Cerebellar cortex (tissue), 1 donor: Measurements from ENCODE around the gene PELI2.

ENCODE experiments used
- DNase-seq: peaks from one replicate; pipeline ENCODE4 v3.0.0-alpha.2; 2015; ENCODE audit warnings: low spot score

The PELI2 gene

DNA sequence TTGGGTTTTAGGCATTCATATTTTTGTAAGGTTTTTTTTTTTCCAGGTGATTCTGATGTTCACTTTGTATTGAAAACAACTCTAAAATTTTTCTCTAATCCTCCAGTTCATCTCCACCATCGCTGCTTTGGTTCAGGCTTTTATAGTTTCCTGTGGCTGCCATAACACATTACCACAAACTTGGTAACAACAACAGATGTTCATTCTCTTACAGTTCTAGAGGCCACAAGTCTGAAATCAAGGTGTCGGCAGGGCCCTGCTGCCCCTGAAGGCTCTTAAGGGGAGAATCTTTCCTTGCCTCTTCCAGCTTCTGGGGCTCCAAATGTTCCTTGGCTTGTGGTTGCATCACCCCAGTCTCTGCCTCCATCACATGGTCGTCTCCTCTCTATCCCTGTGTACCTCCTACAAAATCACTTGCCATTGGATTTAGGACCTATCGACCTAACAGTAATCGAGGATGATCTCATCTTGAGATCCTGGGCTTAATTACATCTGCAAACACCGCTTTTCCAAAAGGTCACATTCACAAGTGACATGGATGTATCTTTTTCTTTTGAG, 55.2 kb downstream of the PELI2 start:
- no peak for DNase-seq

DNA sequence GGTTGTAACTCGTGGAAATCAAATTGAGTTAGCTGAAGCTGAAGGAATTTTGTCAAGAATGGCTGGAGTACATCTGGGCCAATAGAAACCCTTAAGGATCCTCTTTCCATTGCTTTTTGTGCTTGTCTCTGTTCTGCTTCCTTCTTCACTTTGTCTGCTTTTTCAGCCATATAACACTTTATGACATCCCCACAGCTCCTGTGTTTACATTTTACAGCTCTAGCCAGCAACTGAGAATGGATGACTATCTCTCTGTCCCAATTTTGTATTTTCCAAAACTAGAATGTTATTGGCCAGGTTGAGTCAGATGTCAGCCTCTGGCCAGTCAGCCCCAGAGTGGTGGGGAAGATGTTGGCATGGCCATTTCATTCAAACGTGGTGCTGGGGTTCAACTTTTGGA, 57.6 kb downstream of the PELI2 start:
- no peak for DNase-seq

DNA sequence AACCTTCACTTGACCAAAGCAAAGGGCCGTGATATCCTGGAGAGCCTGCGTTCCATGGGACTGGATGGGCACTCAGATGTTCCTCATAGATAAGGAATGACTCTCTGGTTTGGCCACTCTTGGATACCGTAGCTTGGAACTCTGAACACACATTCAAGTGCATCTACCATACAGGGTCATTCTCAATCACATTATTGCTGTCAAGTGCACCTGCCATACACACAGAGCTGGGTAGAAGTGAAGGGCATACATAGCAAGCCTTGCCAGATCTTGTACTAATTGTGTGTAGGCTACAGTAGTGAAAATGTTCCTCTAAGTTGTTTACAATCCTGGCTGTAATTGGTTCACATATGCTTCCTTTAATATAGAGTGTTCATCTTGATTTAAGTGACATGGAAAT, 58.3 kb downstream of the PELI2 start:
- DNase-seq = no peak

DNA sequence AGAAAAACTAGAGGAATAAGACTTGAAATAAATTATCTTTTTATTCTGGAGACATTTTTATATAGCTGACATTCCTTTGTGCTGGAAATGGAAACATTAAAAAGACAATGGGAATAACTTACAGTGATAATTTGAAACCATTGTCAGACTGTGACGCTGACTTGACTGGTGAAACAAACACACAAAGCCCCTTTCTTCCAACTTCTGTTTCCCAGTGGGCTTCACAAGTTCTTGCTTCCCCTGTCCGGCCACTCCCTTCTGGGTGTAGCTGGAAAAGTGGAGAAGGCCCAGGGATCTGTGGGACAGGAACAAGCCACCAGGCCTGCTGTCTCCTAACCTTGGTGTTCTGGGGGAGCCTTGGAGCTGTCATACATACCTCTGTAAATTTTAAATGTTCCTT, 58.8 kb downstream of the PELI2 start:
- no peak for DNase-seq

DNA sequence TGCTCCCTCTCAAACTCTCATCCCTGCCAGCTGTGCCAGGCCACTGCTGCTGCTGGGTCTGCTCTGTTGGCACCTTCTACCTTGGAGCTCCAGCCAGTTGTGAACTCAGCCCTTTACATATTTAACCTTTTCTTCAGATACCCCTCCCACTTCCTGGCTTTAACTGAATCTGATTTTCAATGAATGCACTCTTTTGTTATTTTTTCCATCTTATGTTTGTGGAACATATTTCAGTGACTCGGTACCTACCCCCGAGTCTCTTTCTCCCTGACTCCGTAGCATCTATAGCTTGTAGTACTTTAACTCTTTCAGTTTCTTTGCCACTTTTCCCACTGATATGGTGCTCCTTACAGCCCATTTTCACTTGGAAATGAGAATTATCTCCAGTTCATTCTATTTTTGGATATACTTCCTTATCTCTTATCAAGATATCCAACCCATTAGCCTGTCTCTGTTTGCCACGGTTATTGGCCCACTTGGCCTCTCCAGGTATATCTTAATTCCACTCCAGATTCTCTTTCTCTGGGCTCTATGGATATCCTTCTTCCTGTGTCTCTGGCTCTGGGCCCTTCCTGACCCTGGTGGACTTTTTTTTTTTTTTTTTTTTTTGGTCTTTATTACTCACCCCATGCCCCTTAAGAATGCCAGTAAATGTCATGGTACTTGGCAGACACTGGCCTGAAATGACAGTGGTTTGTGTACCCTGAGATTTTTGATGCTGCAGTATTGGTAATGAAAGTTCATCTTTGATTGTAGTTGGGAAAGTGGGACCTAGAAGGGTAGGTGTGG, 62.7 kb downstream of the PELI2 start:
- DNase-seq = no peak

DNA sequence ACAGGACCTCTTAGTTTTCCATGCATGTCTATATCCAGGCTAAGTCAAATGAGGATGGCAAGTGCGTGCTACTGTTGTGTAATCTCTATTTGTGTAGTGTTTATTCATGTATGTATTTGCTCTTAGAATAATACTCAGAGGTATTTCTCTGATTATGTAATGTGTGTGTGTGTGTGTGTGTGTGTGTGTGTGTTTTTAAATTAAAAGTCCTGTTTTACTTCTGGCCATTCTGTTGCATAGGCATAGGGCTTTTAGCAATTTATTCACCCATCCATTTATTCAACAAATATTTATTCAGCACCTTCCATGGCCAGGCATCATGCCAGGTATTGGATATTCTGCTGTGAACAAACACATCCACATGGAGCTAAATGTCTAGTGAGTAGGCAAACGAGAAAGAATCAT, 63.5 kb downstream of the PELI2 start:
- DNase-seq = peak; percentile 43

DNA sequence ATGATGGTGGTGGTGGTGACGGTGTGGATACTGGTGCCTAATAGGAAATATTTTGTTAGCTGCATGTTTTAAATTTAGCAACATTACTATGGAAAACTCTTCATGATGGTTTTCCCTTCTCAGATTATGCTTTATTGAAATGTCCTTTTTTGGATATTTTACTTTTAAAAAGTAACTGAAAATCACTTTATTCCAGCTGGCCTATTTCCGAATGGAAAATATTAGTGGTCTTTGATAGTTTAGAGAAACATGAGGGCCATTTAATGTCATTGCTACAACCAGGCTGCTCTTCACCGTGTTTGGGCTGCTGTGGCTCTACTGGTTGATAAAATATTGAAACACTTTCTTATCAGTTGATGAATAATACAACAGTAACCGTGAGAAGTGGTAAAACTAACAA, 64.2 kb downstream of the PELI2 start:
- DNase-seq = no peak

DNA sequence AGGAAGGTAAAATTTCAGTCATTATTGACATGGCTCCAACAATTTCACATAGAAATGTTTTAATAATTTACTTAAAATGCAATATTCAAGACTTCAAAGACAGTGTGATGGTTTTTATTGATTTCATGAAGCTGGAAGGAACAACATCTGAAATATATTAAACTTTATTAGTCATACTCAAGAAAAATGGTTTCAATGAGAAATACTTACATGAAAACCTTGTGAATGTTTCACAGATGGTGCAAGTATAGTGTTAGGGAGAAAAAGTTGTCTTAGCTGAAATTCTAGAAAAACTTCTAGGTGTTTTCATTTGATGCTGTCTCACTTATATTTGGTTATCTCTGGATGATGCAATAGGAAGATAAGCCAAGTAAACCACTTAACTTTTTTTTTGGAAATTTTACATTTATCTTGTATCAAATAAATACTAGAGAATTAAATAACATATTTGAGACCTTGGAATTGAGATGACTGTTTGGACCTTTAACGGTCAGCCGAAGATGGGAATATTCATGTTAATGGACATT, 65.5 kb downstream of the PELI2 start:
- DNase-seq = no peak

DNA sequence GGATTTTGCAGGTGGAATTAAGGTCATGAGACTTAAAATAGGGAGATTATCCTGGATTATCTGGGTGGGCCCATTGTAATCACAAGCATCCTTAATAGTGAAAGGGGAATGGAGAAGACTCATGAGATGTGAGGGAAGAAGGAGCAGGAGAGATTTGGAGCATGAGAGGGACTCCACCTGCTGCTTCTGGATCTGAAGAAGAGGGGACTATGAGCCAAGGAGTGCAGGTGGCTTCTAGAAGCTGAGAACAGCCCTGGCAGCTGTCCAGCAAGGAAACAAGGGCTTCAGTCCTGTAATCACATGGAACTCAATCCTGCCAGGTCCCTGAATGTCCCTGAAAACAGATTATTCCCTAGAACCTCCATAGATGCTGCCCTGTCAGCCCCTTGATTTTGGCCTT, 67.8 kb downstream of the PELI2 start:
- peak; percentile 43 for DNase-seq

DNA sequence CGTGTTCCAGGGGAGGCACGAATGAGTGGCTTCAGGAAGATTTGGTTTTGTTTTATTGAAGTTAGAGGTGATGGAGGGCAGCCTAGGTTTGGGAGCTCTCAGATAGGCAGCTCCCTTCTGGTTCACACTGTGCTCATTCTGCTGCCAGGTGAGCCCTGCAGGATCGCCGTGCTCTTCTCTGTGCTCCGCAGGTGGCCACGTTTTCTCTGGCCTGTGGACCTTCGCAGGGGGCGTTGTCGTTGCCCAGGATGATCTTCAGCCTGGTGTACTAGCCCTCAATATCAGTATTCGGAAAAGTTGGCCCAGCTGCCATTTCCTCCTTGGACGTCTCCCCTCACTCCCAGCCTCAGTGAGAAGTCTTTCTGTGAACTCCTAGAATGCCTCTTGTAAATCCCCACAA, 69.5 kb downstream of the PELI2 start:
- no peak for DNase-seq

DNA sequence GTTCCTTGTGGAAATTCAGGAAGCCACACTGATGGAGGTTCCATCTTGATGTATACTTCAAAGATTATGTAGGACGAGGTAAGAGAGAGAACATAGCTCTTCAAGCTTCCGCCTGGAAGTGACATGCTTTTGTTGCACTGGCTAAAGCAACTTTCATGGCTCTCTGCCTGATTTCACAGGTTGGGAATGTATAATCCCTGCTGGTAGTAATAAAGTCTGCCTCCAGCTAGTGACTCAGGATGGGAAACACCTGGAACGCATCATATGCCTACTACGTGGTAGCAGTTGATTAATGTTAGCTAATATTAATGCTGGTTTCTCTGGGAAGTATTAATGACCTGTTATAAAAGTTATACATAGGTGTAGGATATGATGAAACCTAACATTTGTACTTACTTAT, 71.1 kb downstream of the PELI2 start:
- no peak for DNase-seq

DNA sequence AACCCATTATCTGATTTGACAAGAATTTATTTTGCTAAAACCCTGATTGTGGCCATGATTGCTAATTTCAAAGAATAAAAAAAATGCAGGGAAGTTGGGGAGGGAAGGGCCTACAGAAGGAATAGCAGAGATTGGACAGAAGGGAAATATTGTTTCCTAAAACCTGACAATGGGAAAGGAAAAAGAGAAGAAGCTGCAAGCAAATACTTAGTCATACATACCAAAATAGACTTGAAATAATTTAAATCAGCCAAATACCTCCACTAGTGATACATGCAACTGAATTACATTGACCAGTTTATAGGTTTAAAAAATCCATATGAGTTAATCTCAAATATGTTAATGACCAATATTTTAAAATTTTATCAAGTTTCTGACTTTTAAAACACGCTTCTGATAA, 75.1 kb downstream of the PELI2 start:
- DNase-seq = no peak

DNA sequence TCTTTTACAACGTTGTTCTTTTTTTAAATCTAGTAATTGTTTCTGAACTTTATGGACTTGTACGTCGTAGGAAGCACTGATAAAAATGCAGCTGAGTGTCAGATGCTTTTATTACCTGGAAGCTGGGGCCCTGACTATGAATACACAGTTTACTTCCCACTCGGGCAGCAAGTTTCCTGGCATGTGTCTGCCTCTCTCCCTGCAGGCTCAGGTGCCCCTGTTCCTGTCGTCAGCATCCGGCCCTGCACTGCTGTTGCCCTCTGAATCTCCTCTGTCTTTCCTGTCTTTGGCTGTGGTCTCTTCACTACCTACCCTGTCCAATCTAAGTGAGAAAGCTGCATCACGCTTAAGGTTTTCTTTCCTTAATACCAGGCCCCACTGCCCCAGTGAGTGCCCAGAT, 75.8 kb downstream of the PELI2 start:
- no peak for DNase-seq

DNA sequence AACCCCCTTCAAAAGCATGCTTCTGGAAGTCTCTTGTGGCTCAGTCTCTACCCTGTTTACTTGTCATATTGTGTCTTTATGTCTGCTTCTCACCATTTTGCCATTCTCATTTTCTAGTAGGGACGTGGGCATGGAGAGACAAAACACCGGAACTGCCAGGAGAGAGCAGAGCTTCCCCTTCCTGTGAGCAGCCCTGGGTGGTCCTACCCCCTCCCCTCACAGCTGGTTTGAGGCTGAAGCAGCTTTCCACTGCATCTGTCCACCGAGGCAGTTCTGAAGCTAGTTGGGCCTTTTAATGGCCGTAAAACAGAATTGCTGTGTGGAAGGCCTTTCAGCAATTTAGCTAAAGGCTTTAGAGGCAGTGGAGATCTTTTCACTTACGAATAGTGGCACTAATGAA, 77.0 kb downstream of the PELI2 start:
- DNase-seq = no peak

DNA sequence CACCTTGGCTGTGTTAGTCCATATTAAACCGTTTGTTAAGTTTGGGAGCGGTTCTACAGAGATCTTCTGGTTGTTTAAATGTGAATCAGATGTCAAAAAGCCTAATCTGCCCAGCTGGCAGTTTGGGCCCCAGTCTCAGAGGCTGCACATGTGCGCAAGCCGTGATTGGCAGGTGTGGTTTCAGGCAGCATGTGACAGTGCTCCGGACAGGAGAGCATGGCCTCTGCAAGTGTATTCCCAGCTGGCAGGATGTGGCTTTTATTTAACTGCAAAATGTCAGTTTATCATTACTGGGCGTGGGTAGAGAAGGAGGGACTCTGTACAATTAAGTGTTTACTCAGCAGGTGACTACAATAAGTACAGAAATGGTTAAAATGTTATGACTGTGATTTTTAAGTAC, 77.5 kb downstream of the PELI2 start:
- no peak for DNase-seq

DNA sequence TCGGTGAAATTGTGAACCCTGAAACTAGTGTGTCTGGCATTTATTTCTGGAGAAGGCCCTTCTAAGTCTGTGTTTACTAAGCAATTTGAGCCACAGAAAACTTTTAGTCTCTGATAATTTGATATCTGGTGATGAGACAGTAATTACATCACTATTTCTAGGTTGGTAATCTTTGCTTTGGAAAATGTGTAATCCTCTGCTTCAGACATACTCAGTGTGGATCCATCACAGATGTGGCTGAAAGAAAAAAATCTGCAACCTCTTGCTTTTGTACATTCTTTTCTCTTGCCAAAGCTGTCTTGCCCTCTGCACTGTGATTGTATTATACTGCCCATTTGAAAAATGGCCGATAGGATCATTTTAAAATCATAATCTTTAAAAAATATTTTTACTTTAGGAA, 78.1 kb downstream of the PELI2 start:
- DNase-seq = no peak

DNA sequence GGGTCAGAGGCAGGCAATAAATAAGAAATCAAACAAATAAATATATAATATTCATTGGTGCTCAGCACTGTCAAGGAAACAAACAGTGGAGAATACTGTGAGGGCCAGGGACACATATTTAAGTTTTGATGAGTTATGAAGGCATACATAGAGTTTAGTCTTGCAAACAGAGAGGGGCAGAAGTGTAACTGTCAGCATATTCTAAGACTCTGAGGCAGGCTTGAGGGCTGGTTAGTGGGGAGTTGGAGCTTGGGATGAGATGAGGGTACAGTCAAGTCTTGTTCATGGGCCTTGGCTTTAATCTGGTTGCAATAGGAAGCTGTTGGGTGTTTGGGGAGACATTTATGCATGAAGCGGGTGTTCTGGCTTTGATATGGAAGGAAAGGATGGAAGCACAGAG, 78.9 kb downstream of the PELI2 start:
- DNase-seq = no peak

DNA sequence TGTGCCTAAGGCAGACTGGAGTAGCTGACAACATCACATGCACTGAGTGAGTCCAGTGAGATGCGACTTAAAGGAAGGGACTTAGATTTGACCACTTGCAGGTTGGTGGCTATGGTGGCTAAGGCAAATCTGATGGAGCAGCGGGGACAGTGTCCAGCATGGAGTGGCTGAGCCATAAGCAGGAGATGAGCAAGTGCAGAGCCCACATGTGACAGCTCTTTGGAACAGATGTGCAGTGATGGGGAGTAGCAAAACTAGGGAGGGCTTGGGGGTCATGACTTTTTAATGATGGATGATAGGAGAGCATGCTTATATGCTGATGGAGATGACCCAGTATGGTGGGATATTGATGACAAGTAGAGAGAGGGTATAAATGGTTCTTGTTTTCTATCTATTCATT, 80.2 kb downstream of the PELI2 start:
- DNase-seq = no peak

DNA sequence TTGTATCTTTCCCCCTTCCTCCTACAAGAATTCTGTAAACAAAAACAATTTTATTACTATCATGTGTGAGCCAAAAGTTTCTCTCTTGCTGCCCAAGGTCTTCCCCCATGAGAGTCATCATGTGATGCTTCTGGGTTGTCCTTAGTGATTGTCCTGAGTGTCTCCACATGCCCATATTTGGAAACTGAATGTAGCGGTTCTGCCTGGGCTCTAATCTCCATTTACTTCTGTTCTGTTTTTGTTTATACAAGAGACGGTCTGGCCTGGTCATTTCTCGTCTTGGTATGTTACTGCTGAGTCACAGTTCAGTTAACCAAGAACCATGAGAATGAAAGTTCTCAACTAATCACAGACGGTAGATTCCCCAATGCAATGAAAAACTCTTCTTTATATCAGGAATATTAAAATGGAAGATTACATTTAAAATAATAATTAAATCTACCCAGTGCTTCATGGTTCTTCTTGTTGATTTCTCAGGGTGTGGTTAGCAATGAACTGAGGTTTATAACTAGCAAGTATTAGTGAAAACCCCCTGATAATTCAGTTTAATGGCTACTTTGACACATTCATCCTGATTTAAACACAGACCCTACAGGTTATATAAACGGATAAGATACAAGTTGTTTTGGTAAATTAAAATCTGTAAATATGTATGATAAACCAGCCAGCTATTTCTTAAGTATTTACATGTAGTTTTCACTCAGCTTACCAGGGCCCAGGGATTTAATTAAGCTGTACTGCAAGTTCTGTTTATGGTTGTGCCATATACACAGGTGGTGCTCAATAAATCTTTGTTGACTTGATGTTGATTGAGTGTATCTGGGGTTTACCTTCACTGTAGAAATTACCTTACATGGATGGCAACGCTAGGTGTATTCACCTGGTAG, 81.1 kb downstream of the PELI2 start:
- DNase-seq = no peak

DNA sequence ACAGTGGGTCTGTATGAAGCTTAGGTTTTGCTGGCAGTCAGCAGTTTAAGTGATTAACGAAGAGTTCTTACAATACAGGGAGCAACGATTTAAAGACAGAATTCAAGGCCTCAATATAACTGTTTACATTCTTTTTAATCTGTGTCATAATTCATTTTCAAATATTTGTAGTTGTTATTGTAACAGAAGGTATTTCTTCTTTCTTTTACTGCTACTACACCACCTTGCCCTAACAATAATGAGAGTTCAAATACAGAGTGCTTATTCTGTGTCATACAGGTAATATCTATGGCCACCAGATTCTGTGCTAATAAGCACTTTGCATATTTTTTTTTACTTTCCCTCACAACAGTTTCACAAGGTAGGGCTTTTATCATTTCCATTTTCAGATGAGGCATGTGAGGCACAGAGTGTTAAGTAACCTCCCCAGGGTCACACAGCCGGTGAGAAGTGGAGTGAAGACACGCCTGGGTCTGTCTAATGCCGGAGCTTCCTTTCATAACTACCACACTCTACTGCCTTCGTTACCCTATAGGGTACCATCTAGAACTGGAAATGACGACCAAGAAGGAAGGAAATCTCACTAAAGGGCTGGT, 81.9 kb downstream of the PELI2 start:
- no peak for DNase-seq

DNA sequence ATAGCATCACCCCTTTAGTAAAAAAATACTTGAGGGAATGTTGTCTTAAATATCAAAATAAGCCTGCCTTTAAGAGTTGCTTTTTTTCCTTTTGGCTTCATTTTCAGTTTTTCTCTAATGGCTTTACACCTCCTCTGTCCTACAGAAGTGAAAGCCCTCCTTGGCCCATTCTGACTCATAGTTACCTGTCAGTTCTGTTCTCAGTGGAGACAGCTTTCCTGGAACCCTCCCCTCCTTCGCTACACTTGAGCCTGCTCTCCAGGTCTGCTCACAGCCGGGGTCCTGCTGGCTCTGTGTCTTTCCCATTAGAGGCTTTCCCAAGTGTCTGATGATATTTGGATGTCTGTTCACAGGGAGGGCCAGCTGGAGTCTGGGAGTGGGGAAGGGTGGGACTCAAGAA, 84.0 kb downstream of the PELI2 start:
- DNase-seq = no peak

DNA sequence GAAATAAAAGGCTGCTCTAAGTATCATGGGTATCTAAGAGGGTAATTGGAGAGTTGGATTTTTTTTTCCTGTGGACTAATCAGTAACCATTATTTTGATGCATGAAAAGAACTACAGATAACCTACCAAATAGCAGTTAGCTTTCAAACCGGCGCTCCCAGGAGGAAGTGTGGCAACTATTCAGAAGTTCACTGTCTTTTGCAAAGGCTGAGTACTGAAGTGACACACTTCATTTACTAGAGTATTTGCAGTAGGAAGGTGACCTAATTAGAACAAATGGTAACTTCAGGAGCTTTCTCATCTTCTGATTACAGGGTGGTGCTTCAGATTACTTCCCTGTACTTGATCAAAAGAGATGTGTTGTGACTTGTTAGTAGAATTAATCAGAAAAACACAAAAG, 87.7 kb downstream of the PELI2 start:
- no peak for DNase-seq

DNA sequence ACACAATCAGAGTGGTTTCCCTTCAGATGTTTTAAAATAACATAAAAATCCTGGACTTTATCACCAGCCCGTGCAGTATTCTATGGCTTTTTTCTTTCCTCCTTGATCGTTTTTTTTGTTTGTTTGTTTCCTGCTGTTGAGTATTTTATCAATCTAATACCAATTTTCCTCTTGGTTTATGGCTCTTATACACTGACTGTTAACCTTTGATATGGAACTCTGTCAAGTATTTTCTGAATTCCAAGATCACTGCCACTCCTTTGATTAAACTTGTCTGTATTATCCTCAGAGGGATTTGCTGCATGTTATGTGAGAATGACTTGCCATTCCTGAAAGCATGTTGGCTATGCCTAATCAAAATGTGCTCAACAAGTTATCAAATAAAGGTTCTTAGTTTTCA, 88.4 kb downstream of the PELI2 start:
- no peak for DNase-seq
